HG02973 (cell line): Measurements from ENCODE around the gene ASNSD1.
A peak's percentile ranks its signal among the peaks of the same experiment; 100 is the strongest.

Experiments used
- ATAC-seq: cut with Tn5 transposase; IDR thresholded peaks from one replicate; pipeline ENCODE4 v1.9.1; 2021; ENCODE audit warnings: moderate library complexity; ENCODE audit not compliant: unreplicated experiment

ASNSD1 gene

DNA sequence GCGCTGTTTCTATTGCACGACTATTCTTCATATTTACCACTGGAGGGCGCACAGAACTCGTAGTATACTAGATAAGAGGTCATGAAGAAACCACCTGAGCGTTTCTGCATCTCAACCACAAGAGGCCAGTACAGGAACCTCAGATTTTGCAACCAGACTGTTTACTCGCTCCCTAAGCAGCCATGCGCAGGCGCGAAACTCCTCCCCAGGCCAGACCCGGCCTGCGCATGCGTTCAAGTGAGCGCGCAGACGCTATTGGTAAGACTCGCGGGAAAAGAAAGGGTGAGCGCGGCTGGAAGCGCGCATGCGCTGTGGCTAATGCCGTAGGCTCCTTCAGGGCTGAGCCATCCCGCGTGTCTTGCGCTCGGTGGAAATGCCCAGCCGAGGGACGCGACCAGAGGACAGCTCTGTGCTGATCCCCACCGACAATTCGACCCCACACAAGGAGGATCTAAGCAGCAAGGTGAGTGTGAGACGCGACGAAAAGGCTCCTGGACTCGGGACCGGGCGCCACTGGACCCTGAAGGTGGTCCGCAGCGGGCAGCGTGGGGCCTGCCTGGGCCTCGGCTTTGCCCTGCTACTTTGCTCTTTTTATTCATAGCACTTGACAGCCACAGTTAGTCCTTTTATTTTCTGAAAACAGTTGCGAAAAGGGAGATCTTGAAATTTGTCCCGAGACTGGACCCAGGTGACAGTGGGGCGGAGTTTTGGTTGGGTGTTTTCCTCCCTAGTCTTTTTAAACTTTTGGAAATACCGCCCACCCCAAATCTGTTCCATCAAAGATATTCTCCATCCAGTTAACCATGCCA lies at the start of gene ASNSD1:
ASNSD1 (plus strand) TSS at position 312 of the 809 bp plus-strand sequence. CDS start 4,674 bp downstream, outside the sequence.
- peak; percentile 90 for ATAC-seq

DNA sequence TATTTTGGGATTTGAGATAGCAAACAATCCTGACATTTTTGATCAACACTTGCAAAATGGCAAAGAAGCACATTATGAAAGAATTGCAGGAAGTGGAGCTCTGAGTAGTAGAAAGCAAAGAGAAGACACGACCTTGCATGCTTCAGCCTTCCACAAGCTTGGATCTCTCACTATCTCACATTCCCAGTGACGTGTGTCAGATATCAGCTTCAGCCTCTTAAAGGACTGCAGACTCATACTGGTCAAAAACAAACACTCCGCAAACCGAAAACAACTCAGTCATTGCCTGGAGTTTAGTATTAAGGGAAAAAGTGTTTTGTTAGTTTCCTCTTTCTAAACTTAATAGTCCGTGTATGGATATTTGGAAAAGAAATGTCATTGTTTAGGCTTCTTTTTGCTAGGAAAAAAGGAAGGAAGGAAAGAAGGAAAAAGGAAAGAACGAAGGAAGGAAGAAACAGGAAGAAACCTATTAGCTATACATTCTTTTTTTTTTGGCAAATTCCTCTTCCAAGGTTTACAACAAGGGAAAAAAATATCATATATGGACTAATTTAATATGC lies 48.1 kb upstream of the ASNSD1 start:
- no peak for ATAC-seq

DNA sequence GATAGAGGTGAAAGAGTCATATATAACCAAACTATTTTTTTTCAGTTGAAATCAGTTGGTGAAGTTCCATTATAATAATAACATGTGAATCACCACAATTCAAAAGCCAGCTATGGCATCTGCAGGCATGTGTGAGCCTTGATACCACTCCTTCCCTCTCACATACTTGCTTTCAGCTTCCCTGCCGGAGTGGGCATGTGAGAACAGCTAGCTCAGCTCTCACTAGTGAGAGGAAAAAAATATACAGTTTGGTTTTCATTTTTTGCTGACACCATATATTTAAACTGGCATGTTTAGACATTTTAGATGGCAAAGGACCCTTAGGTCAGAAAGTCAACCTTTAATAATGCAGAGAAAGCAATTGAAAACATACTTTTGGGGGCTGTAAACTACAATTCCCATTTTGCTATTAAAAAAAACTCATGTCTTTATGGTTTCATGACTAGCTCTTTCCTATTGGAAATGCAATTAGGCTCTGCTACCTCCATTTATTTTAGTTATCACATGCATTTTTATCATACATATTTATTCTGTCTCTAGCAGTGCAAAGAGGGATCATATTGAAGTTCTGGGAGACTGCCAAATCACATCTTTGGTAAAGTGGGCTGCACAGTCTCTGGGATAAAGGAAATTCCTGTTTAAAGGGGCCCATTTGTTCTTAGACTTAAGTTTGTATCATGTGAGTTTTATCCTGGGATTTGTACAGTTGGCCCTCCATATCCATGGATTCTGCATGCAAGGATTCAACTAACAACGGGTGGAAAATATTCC lies 47.4 kb upstream of the ASNSD1 start:
- ATAC-seq, result no peak

DNA sequence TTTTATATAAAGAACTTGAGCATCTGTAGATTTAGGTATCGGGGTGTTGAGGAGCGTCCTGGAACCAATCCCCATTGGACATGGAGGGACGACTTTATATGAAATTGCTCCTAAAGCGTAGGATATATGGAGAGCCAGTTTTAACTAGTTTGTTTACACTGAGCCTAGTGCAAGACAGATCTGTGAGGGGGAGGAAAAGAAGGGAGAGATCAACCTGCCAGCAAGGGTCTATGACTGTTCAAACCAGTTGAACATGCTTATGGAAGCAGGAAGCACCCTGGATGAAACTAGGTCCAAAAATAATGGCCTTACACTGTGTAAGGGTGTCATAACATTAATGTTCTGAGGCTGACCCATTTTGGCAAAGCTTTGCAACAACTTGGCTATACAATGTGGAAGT lies 46.7 kb upstream of the ASNSD1 start:
- no peak for ATAC-seq

DNA sequence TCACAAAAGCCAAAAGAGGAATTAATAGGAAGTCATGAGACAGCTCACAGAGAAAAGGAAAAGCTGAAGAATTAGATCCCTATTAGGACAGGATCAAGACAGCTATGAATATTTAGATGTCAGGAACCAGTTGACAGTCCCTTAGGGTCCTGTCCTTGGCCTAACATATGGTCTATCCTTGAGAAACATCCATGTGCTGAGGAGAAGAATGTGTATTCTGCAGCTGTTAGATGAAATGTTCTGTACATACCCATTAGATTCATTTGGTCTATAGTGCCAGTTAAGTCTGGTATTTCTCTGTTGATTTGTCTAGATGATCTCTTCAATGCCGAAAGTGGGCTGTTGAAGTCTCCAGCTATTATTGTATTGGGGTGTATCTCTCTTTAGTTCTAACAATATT lies 43.1 kb upstream of the ASNSD1 start:
- no peak for ATAC-seq

DNA sequence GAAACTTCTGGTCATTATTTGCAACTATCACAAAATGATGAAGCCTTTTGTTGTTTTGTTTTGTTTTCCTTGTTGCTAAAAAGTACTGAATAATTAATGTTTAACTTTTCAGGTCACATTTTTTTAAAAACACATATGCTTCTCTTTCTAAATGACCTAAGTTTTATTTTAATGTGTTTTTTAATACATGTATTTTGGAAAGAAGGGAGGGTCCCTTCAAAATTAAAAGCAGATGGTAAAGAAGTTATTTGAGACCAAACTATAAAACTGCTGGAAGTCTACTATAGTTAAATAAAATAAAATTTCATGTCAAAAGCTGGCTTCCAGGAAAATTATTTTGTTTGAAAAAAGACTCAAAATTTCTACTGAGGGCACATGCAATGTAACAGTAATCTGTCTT lies 39.5 kb upstream of the ASNSD1 start:
- no peak for ATAC-seq

DNA sequence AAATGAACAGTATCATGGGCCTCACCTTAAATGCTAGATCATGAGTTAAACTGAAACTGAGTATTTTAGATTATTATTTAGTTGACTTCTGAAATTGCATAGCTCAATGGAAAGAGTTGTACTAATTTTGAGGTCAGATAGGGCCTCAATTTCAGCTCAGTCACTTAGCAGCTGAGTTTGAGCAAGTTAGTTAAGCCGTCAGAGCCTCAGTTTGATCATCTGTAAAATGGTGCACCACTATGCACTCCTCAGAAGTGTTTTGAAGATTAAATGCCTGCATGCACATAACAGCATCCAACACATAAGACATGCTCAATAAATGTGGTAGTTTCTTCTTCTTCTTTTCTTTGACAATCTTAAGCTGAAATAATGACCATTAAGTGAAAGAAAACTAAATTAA lies 38.2 kb upstream of the ASNSD1 start:
- ATAC-seq, result no peak

DNA sequence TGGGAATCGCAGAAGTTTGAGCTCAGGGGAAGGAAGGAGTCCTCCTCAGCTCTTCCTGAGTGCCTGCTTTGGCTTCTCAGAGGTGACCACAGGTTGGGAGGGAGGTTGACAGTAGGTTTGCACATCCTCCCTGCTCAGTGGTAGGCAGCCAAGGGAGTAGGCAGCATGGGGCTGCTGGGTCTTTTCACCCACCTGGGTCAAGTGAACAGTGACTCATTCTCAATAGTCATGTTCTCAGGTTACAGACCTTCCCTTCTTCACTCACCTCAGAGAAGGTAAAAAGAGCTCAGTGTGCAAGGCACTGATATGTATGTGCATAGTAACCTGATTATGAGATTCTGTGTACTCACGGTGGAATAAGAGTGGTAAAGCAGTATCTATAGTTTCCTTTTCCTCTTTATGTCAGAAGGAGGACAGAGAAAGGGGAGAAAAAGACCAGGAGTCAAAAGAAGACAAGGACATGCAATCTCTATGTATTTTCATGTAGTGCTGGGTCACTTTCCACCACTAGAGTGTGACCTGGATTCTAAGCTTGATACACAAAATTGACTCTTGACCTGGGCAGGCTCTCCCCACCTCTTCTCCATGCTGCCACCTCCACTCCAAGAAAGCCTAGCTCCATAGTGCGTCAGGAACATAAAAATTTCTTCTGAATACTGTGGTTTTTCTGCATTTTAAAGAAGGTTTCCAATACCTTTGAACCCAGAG lies 36.5 kb upstream of the ASNSD1 start:
- ATAC-seq, result no peak

DNA sequence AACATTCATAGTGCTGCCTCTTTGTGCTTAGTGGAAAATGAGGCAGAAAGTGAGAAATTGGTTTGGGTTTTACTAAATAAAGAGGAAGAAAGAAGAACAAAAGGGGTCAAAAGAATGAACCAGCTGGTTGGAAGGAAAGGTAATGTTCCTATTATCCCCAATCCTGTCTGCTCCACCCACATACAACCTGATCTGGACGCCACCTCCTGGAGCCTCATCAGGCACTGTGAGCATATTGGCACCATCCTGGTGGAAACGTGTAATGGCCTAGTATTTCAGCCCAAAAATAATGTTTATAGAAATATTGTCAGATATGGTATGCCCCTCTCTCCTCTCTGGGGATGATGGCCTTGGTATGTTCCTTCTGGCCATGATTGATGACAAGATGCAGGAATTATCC lies 35.6 kb upstream of the ASNSD1 start:
- ATAC-seq, result no peak

DNA sequence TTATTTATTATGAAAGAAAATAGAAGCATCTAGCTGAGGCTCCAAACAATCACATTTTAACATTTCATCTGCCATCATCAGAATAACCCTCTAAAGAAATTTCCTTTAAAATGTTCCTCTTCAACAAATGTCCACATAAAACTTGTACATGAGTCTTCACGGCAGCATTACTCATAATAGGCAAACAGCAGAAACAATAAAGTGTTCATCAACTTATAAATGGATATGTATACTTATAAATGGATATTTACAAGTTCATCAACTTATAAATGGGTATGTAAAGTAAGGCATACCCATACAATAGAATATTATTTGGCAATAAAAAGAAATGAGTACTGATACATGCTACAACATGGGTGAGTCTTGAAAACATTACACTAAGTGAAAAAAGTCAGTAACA lies 33.5 kb upstream of the ASNSD1 start:
- no peak for ATAC-seq

DNA sequence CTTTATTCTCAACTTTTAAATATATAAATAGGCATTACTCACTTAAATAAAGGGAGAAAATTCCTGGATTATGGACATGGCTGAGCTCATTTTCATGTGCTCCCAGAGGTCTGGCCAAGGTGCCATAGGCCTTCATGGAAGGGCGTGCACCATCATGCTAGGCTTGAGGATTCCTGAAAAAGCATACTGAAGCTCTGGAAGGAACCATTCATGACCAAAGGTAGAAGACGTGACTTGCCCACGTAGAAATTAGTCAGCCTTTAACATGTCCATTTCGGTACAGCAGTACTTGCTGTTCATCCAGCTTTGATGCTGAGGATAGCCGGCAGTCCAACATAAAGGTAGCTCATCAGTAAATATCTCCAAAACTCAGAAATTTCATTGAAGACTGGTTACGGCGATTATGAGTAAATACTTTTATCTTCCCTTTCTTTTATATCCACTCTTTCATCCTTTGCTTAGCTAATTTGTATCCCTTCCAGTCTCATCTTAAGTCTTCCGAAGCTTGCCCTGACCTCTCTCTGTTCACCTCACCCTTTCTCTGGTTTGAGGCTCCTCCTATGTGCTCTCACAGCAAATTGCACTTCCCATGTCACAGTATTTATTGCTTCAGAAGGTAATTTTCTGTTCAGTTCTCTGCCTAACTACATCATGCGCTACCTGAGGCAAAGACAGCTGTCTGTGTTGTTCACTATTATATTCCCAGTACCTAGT lies 32.3 kb upstream of the ASNSD1 start:
- no peak for ATAC-seq

DNA sequence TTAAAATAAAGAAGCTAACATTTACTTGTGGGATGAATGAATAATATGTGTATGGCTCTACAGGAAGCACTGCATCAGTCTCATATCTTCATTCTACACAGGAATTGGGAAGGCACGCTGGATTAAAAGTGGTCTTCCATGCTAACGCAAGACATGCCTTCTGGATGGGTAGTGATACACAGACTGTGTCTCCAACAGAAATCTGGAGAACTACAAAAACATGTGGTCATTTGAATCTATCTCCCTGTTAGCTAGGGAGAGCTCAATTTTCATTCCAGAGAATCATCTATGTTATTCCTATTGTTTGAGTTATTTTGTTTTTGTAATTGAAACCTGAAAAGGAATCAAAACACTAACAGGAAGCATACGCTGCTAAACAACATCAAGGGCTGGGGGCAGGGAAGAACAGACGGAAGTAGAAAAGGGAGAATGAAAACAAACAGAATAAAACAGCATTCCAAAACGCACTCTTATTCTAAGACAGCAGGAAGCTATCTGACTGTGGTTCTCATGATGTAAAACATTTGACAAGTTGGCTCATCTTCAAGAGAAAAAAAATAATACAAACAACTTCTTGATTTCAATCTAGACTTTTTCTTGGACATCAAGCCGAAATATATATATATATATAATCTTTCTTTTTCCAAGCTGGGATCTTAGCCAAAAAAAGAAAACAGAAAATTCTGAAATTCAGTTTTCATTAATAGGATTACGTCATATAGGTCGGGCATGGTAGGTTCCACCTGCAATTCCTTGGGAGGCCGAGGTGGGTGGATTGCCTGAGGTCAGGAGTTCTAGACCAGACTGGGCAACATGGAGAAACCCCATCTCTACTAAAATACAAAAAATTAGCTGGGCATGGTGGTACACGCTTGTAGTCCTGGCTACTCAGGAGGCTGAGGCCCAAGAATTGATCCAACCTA lies 31.5 kb upstream of the ASNSD1 start:
- no peak for ATAC-seq

DNA sequence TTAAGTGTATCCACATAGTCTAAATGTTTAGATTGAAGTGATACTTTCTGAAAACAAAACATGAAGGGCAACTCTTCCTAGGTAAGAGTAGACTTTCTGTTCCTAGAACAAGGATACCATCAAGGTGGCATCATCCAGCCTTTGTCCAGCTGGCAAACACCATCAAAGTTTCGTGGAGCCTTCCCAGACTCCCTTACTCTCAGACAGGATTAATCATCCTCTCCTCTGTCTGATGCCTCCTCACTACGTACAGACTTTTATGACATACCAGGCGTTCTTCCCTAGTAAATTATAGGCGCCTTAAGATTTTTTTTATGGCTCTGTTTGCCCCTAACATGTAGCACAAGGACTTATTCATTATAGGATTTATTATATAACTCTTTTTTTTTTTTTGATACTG lies 29.4 kb upstream of the ASNSD1 start:
- no peak for ATAC-seq

DNA sequence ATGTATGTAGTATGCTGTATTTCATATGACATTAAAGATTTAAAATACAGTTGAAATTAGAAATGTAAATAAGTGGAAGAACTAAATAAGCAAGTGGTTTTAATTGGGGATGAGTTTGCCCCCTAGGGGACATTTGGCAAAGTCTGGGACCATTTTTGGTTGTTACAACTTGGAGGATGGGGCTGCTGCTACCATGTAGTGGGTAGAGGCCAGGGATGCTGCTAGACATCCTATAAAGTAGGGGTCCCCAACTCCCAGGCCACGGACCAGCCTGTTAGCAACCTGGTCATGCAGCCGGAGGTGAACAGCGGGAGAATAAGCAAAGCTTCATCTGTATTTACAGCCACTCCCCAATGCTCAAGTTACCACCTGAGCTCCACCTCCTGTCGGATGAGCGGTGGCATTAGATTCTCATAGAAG lies 27.9 kb upstream of the ASNSD1 start:
- ATAC-seq, result no peak

DNA sequence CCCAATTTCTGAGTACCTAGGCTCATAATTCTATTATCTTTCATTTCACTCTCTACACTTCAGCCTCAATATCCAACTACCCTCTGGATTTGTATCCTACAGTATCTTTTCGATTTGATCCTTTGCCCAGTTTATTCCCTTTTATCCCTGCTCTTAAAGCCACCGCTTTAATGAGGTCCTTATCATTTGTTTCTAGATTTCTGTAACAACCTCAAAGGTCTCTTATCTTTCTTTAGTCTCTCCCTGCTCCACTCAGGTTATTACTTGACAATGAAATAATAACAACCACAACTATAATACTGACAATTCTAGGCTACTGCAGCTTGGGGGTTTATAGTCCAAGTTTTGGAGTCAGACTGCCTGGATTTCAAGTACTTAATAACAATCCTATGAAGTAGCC lies 25.9 kb upstream of the ASNSD1 start:
- ATAC-seq, result no peak

DNA sequence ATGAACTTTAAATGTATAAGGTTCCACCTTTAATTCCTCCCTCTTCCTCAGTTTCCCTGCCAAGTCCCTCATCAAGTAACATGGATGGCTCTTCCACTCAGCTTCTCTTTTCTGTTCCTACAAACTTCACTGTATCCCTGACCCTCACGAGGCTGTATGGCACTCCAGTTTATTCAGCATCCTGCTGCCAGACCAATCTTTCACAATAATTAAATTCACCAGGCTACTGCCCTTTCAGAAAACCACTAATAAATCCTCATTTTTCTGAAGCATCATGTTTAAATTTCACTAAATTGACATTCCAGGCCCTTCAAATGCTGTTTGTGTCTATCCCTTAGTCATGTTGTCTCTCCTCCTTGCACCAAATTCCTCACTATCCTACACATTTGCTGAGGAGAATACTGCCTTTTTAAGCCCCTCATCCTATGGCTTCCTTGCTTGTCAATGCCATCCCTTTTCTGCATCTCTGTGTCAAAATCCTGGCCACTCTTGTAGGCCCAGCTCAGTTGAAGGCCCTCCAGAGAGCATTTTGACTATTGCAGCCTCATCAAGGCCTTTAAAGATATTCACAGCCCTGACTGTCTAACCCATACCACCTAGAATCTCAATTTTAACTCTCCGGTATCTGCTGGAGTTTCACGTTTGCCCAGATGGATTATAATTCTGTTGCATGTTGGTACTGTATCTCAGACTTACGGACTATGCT lies 22.8 kb upstream of the ASNSD1 start:
- ATAC-seq, result no peak

DNA sequence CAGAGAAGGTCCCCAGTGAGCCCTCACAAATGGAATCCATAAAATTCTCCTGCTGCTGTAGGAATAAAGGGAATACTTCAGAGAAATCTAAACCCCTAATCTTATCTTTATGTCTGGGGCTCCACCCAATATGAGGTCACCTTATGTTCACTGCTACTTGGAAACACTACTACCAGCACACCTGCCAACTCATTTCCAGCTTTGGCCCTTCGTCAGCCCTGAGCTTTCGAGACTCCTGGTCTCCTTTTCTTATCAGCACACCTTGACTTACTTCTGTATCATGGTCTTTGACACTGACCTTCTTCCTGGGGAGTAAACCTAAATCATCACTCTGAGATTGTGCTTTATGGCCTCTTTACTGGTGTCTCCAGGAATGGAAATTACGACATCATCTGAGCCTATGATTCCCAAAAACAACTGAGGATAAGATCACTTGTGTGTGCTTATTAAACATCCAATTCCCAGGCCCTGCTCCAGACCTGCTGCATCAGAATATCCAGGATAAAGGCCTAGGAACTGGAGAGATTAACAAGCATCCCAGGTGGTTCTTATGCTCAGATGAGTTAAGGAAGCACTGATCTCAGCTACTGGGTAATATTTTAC lies 22.2 kb upstream of the ASNSD1 start:
- ATAC-seq, result no peak

DNA sequence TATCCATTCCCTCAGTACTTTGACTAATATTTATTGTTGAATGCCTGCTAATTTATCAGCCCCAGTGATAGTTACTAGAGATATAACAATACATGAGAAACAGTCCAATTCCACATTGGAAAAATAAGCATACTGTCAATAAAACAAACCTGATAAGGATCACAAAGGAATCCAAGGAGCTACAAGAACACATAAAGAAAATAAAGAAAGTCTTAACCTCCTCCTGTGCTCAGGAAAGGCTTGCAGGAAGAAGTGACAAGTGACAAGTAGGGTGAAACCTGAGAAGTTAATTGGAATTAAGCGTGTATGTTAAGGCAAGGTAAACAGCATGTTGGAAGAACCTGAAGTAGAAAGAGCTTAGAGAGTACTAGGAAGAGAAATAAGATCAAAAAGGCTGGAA lies 20.3 kb upstream of the ASNSD1 start:
- no peak for ATAC-seq

DNA sequence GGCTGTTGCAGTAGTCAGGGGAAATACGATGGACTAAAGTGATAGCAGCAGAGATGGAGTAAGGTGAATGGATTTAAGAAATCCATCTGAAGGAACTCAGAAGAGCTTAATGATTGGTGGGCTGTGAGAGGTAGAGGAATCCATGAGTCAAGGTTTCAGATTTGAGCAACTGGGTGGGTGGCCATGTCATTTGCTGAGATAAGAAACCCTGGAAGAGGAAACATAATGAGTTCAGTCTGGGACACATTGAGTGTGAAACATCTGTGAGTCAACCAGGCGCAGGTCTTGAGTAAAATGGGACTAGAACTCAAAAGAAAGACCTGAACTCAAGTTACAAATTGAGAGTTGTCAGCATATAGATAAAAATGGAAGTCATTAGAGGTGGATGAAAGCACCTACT lies 19.7 kb upstream of the ASNSD1 start:
- ATAC-seq, result peak; percentile 56
